ENCODE results near the gene MAP3K5. TPM values are rescaled to one million over a fixed set of nuclear protein-coding genes. Genes with fewer than 3 reads are reported as not detected.

MAP3K5 gene
- total and polyA plus RNA-seq, 2 donors (not counting 1 experiment from before 2014, with no cell fraction given), result 10.9 to 62.6 TPM

DNA sequence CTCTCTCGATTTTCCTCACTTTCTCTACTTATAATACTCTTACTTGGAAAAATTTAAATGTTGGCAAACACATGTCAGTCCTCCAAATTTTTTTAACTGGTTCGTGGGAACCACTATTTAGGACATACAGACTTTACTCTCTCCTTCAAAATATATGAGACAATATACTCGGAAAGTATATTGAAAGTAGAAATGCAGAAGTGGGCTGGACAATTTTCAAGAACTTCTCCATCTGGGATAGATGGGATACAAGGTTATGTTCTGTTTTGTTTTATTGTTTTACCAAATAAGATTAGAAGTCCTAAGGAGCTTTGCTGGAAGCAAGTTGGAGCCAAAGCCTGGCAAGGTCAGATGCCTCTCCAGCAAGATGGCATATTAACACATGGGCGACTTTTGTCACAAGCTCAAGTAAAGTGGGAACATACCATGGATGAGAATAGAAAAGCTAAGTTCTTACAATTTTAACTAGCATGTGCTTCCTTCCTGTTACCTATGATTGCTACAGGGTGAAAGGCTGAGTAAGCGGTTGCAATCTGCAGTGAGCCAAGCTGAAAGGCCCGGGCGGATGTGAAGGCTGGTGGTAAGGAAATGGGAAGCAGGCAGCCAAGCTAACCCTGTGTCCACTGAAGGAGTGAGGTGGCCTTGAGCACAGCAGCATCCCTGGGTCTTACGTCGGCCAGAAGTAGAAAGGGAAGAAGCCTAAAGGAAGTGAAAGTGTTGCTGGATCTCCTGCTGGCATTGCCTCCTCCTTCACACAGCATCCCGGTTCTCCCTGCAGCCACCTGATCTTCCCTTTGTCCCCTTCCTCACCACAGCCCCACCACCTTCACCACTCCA is 7.1 kb downstream of the MAP3K5 start:
- H3K36me3 ChIP-seq (ENCODE audit: control insufficient read depth, insufficient read depth, low read length), result peaks cover 2% of the 10 kb centered on the region
- H3K79me2 ChIP-seq (ENCODE audit: control insufficient read depth, insufficient read depth, low read length), result peaks cover 72% of the 10 kb centered on the region
- H3K9me3 ChIP-seq (ENCODE audit: control insufficient read depth, insufficient read depth, low read depth, low read length), result no peaks in the 10 kb centered on the region
- DNase-seq (ENCODE audit: low read depth in 2 of 2), result peak in 1 of 2 donors; percentile 31
- H3K27me3 ChIP-seq (ENCODE audit: control insufficient read depth, insufficient read depth, low read length), result no peaks in the 10 kb centered on the region
- TF ChIP-seq, protein P1, sequence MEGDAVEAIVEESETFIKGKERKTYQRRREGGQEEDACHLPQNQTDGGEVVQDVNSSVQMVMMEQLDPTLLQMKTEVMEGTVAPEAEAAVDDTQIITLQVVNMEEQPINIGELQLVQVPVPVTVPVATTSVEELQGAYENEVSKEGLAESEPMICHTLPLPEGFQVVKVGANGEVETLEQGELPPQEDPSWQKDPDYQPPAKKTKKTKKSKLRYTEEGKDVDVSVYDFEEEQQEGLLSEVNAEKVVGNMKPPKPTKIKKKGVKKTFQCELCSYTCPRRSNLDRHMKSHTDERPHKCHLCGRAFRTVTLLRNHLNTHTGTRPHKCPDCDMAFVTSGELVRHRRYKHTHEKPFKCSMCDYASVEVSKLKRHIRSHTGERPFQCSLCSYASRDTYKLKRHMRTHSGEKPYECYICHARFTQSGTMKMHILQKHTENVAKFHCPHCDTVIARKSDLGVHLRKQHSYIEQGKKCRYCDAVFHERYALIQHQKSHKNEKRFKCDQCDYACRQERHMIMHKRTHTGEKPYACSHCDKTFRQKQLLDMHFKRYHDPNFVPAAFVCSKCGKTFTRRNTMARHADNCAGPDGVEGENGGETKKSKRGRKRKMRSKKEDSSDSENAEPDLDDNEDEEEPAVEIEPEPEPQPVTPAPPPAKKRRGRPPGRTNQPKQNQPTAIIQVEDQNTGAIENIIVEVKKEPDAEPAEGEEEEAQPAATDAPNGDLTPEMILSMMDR (conservative IDR thresholded peaks at IDR 0.05 in 1 of 2, IDR thresholded peaks at IDR 0.05 in 1 of 2; ENCODE audit: low read depth in 1 of 2, low read length in 2 of 2), result no peak
- TF ChIP-seq EZH2 (IDR thresholded peaks at IDR 0.05; ENCODE audit: low read length, missing control alignments), result no peak
- no peak overlapping the region for H3K4me3 ChIP-seq (replicated peaks in 1 of 4; ENCODE audit: control extremely low read depth in 1 of 4, insufficient read depth in 1 of 4, low read depth in 3 of 4, low read length in 4 of 4)
- H3K9ac ChIP-seq (ENCODE audit: insufficient read depth, low read length), result no peak overlapping the region
- no peaks in the 10 kb centered on the region for H4K20me1 ChIP-seq (ENCODE audit: control insufficient read depth, extremely low read depth, insufficient read depth, low read length)
- H2AFZ ChIP-seq (ENCODE audit: low read length), result no peak overlapping the region
- peak overlapping the region; percentile 3 for H3K4me2 ChIP-seq (ENCODE audit: extremely low read depth, insufficient read depth, low read length)
- H3K27ac ChIP-seq (ENCODE audit: insufficient read depth, low read length), result peak overlapping the region; percentile 41
- H3K4me1 ChIP-seq (ENCODE audit: control insufficient read depth, extremely low read depth, insufficient read depth, low read length), result peaks cover 26% of the 10 kb centered on the region

DNA sequence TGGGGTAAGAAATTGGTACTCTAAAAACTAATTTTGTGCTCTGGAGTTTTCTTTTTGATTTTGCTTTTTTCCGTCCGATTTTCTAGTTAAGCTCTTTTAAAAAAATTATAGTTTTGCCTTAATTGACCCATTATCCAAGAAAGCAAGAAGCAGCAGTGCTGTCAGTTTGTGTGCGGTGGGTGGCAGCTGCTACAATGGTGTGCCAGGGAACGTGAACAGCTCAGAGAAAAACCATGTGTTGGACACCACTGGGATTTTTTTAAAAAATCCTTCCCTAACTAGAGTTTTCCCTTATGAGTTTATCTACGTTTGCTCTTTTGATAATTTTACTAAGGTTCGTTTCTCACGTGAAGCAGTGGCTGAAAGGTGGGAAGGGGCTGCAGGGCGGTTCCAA is 8.0 kb downstream of the MAP3K5 start:
- Histone ChIP-seq H3K4me2 (ENCODE audit: extremely low read depth, insufficient read depth, low read length) (peak overlapping the region; percentile 9), H3K79me2 (ENCODE audit: control insufficient read depth, insufficient read depth, low read length) (peaks cover 71% of the 10 kb centered on the region)

More for the DNA sequence above, 8.0 kb downstream of the MAP3K5 start:
- TF ChIP-seq, protein P1 (conservative IDR thresholded peaks at IDR 0.05 in 1 of 2, IDR thresholded peaks at IDR 0.05 in 1 of 2; ENCODE audit: low read depth in 1 of 2, low read length in 2 of 2), result no peak
- no peak for TF ChIP-seq EZH2 (IDR thresholded peaks at IDR 0.05; ENCODE audit: low read length, missing control alignments)
- no peak overlapping the region for H3K9ac ChIP-seq (ENCODE audit: insufficient read depth, low read length)
- H3K27ac ChIP-seq (ENCODE audit: insufficient read depth, low read length), result no peak overlapping the region
- DNase-seq (ENCODE audit: low read depth in 2 of 2), result no peak
- H3K4me3 ChIP-seq (replicated peaks in 1 of 4; ENCODE audit: control extremely low read depth in 1 of 4, insufficient read depth in 1 of 4, low read depth in 3 of 4, low read length in 4 of 4), result no peak overlapping the region
- H4K20me1 ChIP-seq (ENCODE audit: control insufficient read depth, extremely low read depth, insufficient read depth, low read length), result no peaks in the 10 kb centered on the region
- H3K36me3 ChIP-seq (ENCODE audit: control insufficient read depth, insufficient read depth, low read length), result peaks cover 2% of the 10 kb centered on the region
- no peak overlapping the region for H2AFZ ChIP-seq (ENCODE audit: low read length)
- H3K9me3 ChIP-seq (ENCODE audit: control insufficient read depth, insufficient read depth, low read depth, low read length), result no peaks in the 10 kb centered on the region
- no peaks in the 10 kb centered on the region for H3K27me3 ChIP-seq (ENCODE audit: control insufficient read depth, insufficient read depth, low read length)
- peaks cover 26% of the 10 kb centered on the region for H3K4me1 ChIP-seq (ENCODE audit: control insufficient read depth, extremely low read depth, insufficient read depth, low read length)
